Endothelial cell of umbilical vein (primary cell): ENCODE data around the gene KAT8. TPM values are rescaled to one million over a fixed set of nuclear protein-coding genes. Genes with fewer than 3 reads are reported as not detected.
A peak's percentile ranks its signal among the peaks of the same experiment; 100 is the strongest.

Experiments used
- BruUV-seq: library from RNA; stranded (reverse); fragments of 400-500 nt; replicated peaks from 2 replicates; lab custom pipeline; 2021; lab: Mats Ljungman, UMichigan
- CTCF ChIA-PET: fragments of 300-600, 350-600 bp; sonication (Branson Sonifier 250); formaldehyde crosslinking; loops from one replicate; lab custom pipeline; 2021; ENCODE audit warnings: antibody characterized with exemption, inconsistent platforms; lab: Charles Lee
- POLR2A ChIA-PET: fragments of 300-600, 350-600 bp; sonication (Branson Sonifier 250); formaldehyde crosslinking; loops from one replicate; lab custom pipeline; 2021; ENCODE audit warnings: antibody characterized with exemption, inconsistent platforms; lab: Charles Lee
- DNase-seq: peaks from one replicate; pipeline ENCODE4 v3.0.0-alpha.2; 2011; ENCODE audit warnings: low read depth, low spot score
- FAIRE-seq: peaks from 2 replicates; lab custom pipeline; 2011; peaks lifted over from hg19 to GRCh38; lab: Jason Lieb, UNC
- H2AFZ ChIP-seq: 2 replicates; pipeline ENCODE4 v1.6.0; 2012; ENCODE audit warnings: low read depth, low read length, control low read depth, inconsistent platforms
- H3K27ac ChIP-seq: 2 replicates; pipeline ENCODE4 v1.5.1; 2011; ENCODE audit warnings: low read depth, mild to moderate bottlenecking, control low read depth, low read length, moderate library complexity; ENCODE audit not compliant: insufficient read depth
- H3K27me3 ChIP-seq, 2 experiments: 2 replicates each; pipeline versions ENCODE4 v1.6.0 to v1.6.1; 2011; ENCODE audit warnings: low read length in 2 of 2, mixed read lengths in 1 of 2; ENCODE audit not compliant: control insufficient read depth in 2 of 2, insufficient read depth in 2 of 2
- H3K36me3 ChIP-seq, 2 experiments: 2 replicates in 1 of 2; 3 replicates in 1 of 2; pipeline ENCODE4 v1.5.1; 2011; ENCODE audit warnings: low read length in 2 of 2, mild to moderate bottlenecking in 1 of 2, moderate library complexity in 1 of 2; ENCODE audit not compliant: control insufficient read depth in 2 of 2, insufficient read depth in 2 of 2; ENCODE audit errors: extremely low read depth in 1 of 2
- H3K4me1 ChIP-seq: 3 replicates; pipeline ENCODE4 v1.5.1; 2011; ENCODE audit warnings: mild to moderate bottlenecking, low read length; ENCODE audit not compliant: control insufficient read depth, insufficient read depth; ENCODE audit errors: extremely low read depth
- H3K4me2 ChIP-seq: 2 replicates; pipeline ENCODE4 v1.6.1; 2011; ENCODE audit warnings: low read length, control low read depth, mixed read lengths; ENCODE audit not compliant: insufficient read depth
- H3K4me3 ChIP-seq, 3 experiments: fragments of 200-600 bp in 1 of 3; sonication (generic), shearing (Covaris generic) in 1 of 3; replicated peaks in 1 of 3; 2 replicates each; pipeline ENCODE4 v1.5.1; 2011 to 2016; ENCODE audit warnings: control low read depth in 3 of 3, low read length in 3 of 3, mild to moderate bottlenecking in 2 of 3, inconsistent platforms in 1 of 3, low read depth in 1 of 3, moderate library complexity in 1 of 3; ENCODE audit not compliant: insufficient read depth in 1 of 3
- H3K79me2 ChIP-seq: 2 replicates; pipeline ENCODE4 v1.6.0; 2012; ENCODE audit warnings: low read length, inconsistent platforms; ENCODE audit not compliant: control insufficient read depth, insufficient read depth
- H3K9ac ChIP-seq: replicated peaks from 2 replicates; pipeline ENCODE3; 2011; ENCODE audit warnings: low read length, control low read depth; ENCODE audit not compliant: insufficient read depth; ENCODE audit errors: extremely low read depth
- H3K9me1 ChIP-seq: replicated peaks from 3 replicates; pipeline ENCODE4 v1.6.0; 2011; ENCODE audit warnings: mild to moderate bottlenecking, low read length; ENCODE audit not compliant: control insufficient read depth, insufficient read depth; ENCODE audit errors: extremely low read depth
- H3K9me3 ChIP-seq: replicated peaks from 2 replicates; pipeline ENCODE4 v1.5.1; 2012; ENCODE audit warnings: low read length, inconsistent platforms; ENCODE audit not compliant: control insufficient read depth, insufficient read depth
- H4K20me1 ChIP-seq: replicated peaks from 2 replicates; pipeline ENCODE3; 2011; ENCODE audit warnings: mild to moderate bottlenecking, low read length; ENCODE audit not compliant: control insufficient read depth, insufficient read depth; ENCODE audit errors: extremely low read depth
- CTCF ChIP-seq, 2 donors: IDR thresholded peaks; 1 replicate in 1 of 2; 2 replicates in 1 of 2; pipeline ENCODE4 v1.5.1; 2011; ENCODE audit warnings: low read length in 2 of 2, mild to moderate bottlenecking in 2 of 2, moderate library complexity in 2 of 2, control low read depth in 1 of 2, inconsistent platforms in 1 of 2, low read depth in 1 of 2; ENCODE audit not compliant: insufficient read depth in 1 of 2; ENCODE audit errors: extremely low read depth in 1 of 2
- EZH2 ChIP-seq: IDR thresholded peaks from 2 replicates; pipeline ENCODE4 v1.6.1; 2012; ENCODE audit warnings: borderline replicate concordance, low read depth, mild to moderate bottlenecking, moderate library complexity, low read length, inconsistent platforms; ENCODE audit not compliant: severe bottlenecking
- FOS ChIP-seq: IDR thresholded peaks from 2 replicates; pipeline ENCODE4 v1.6.1; 2011; ENCODE audit warnings: mild to moderate bottlenecking, low read length, moderate library complexity, borderline replicate concordance; ENCODE audit not compliant: insufficient read depth
- GATA2 ChIP-seq: IDR thresholded peaks from 2 replicates; pipeline ENCODE4 v1.7.0; 2011; ENCODE audit warnings: low read depth, mild to moderate bottlenecking, moderate library complexity, mixed read lengths, low read length; ENCODE audit not compliant: insufficient read length, insufficient read depth
- JUN ChIP-seq: IDR thresholded peaks from 2 replicates; pipeline ENCODE4 v1.6.1; 2011; ENCODE audit warnings: borderline replicate concordance, low read depth; ENCODE audit not compliant: insufficient read length, insufficient read depth
- MAX ChIP-seq: IDR thresholded peaks from 2 replicates; pipeline ENCODE4 v1.6.1; 2011; ENCODE audit not compliant: insufficient read depth, insufficient read length
- MYC ChIP-seq: IDR thresholded peaks from one replicate; pipeline ENCODE4 v1.6.1; 2011; ENCODE audit warnings: mild to moderate bottlenecking, low read depth, low read length
- POLR2A ChIP-seq: IDR thresholded peaks from 2 replicates; pipeline ENCODE4 v1.6.1; 2012; ENCODE audit warnings: low read depth, mild to moderate bottlenecking, control low read depth, low read length
- POLR2AphosphoS5 ChIP-seq: IDR thresholded peaks from 2 replicates; pipeline ENCODE4 v1.6.1; 2012; ENCODE audit warnings: low read depth, mild to moderate bottlenecking, control low read depth, low read length, moderate library complexity; ENCODE audit not compliant: insufficient read depth
- dilution Hi-C: fragments of 300-500 bp; cut with MboI; formaldehyde crosslinking; loops from one replicate; pipeline ENCODE4 v1.15.0; 2019; ENCODE audit warnings: low sequenced_read_pairs; ENCODE audit not compliant: extremely low pct_ligation_motif_present
- intact Hi-C: fragments of 100-400 bp; cut with micrococcal nuclease; formaldehyde crosslinking; loops from one replicate; pipeline ENCODE4 v1.10.0; 2022
- polyA plus RNA-seq, 4 experiments: library from polyadenylated mRNA; depleted of rRNA in 3 of 4; stranded (reverse) in 3 of 4; unstranded in 1 of 4; fragments of >200 nt; gene quantifications; 2 replicates each; pipeline versions ENCODE4 v1.2.1 to v1.2.3, GENCODE V29; 2011 to 2012; ENCODE audit warnings: missing spikeins in 1 of 4
- total RNA-seq: library from RNA; stranded (reverse); gene quantifications from 2 replicates; pipeline ENCODE4 v1.2.3, GENCODE V29; 2021

The KAT8 gene
- total and polyA plus RNA-seq, 2 donors (not counting 3 experiments of a cell fraction or from before 2014, with no cell fraction given): 30.7 to 42.8 TPM

- TF ChIP-seq EZH2 (no peak), POLR2AphosphoS5 (no peak), MYC (no peak), JUN (no peak), FOS (no peak), GATA2 (no peak), POLR2A (no peak), MAX (no peak), CTCF (IDR thresholded peaks at IDR 0.05; ENCODE audit: extremely low read depth in 1 of 2, insufficient read depth in 1 of 2, low read depth in 1 of 2, low read length in 2 of 2) (no peak)
- Histone ChIP-seq H3K79me2 (peaks cover 10% of the 10 kb centered on the region), H3K36me3 (peaks cover 2 to 5% of the 10 kb centered on the region in 2 experiments), H3K9ac (peak overlapping the region; percentile 63), H3K27ac (peak overlapping the region; percentile 6), H3K4me2 (peak overlapping the region; percentile 41), H3K9me3 (no peaks in the 10 kb centered on the region), H4K20me1 (no peaks in the 10 kb centered on the region), H3K4me3 (peak overlapping the region; percentile 28 to 91 (median 62)), H3K4me1 (peaks cover 3% of the 10 kb centered on the region), H3K9me1 (no peaks in the 10 kb centered on the region), H3K27me3 (no peaks in the 10 kb centered on the region), H2AFZ (peak overlapping the region; percentile 70)
- FAIRE-seq (no peak), DNase-seq (peak; percentile 36)
- dilution Hi-C loops (no loop called here), intact Hi-C loops (loop anchor here (1.0 to 2.0 kb wide), 6 partner anchors 15 to 137 kb away; partner anchors contain the start of genes BCKDK, KAT8, SETD1A and STX4)
- ChIA-PET POLR2A (no interaction called here), CTCF (interaction anchor here (0.7 to 6.5 kb wide), 7 partner anchors 20 to 249 kb away, joined by 3 to 66 read pairs (median 7); partner anchors contain the start of genes HSD3B7, KAT8, ZNF646 and ZNF668)
- no TSS peak for BruUV-seq
These were observed 23.4 kb upstream of the KAT8 start for GRCh38 chr16:31094088-31094423.
